Bladder microvascular endothelial cell (primary cell): Measurements from ENCODE around the gene PLA2G3. TPM values are rescaled to one million over a fixed set of nuclear protein-coding genes. Genes with fewer than 3 reads are reported as not detected.

Experiments used
- total RNA-seq: library from RNA; depleted of rRNA; stranded (reverse); fragments of >200 nt; gene quantifications from 2 replicates; pipeline ENCODE4 v1.2.3, GENCODE V29; 2014

Gene PLA2G3
- not detected in 2 replicates for total RNA-seq

GRCh38 chr22:31139866-31140716 is at the start of gene PLA2G3:
Gene PLA2G3 (minus strand): TSS chr22:31140508. CDS start chr22:31140354, 154 bp downstream.

DNA sequence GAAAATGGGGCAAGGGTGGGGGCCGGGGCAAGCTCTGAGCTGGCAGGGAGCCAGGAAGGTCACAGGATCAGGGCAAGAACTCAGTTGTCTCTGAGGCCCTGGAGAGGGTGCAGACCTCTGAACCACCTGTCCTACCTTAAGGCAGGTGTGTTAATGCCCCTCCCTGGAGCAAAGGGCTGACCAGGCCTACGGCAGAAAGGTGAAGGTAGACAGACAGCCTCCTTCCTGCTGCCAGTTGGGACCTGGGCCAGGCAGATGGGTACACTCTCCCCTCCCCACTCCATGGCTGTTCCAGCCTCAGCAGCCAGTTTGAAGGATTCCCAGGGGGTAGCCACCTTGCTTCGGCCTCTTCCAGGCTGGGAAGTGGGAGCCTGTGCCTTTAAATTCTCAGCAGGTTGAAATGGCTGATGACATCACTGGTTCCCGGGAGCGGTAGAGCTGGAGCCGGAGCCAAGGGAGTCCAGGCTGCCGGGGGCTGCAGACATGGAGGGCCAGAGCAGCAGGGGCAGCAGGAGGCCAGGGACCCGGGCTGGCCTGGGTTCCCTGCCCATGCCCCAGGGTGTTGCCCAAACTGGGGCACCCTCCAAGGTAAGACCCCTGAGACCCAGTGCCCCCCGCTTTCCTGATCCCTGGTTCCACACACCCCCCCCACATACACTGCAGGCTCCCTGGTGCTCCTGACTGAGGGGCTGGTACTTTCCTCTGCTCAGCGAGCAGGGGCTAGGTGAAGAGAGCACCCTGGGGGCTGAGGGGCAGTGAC is 17.6 kb downstream of the PLA2G3 start, which contains the start of gene INPP5J:
INPP5J (plus strand) TSS at position 435 of the 760 bp plus-strand sequence; CDS start at position 484, 49 bp downstream.

GRCh38 chr22:31107178-31107893 is 33.0 kb downstream of the PLA2G3 start, which contains the start of gene SELENOM:
Gene SELENOM (minus strand): TSS chr22:31107568. CDS start chr22:31107505, 63 bp downstream.

Other genes starting within 250 kb of the PLA2G3 start
- gene MORC2, start 171.7 kb downstream of the PLA2G3 start, total RNA-seq = 9.2 and 23.3 TPM in 2 replicates
- gene TUG1, start 171.2 kb downstream of the PLA2G3 start, total RNA-seq = 21.4 and 59.2 TPM in 2 replicates
- 150 and 177 TPM in 2 replicates for gene SMTN, start 59.2 kb downstream of the PLA2G3 start, total RNA-seq
- 17.5 and 40.7 TPM in 2 replicates for gene SELENOM, start 32.9 kb downstream of the PLA2G3 start, total RNA-seq
- 0.50 TPM in 1 of 2 replicates, not detected in the other for gene INPP5J, start 17.5 kb downstream of the PLA2G3 start, total RNA-seq
- gene RNF185, start 19.7 kb upstream of the PLA2G3 start, total RNA-seq = 19.9 and 32.8 TPM in 2 replicates
- gene LIMK2, start 71.8 kb upstream of the PLA2G3 start, total RNA-seq = 76.1 and 100 TPM in 2 replicates
- 14.7 and 27.9 TPM in 2 replicates for gene PIK3IP1, start 152.0 kb upstream of the PLA2G3 start, total RNA-seq
- gene PATZ1, start 205.8 kb upstream of the PLA2G3 start, total RNA-seq = 8.9 and 18.4 TPM in 2 replicates